Brain microvascular endothelial cell (primary cell): ENCODE results near the gene SLC25A25.

ENCODE experiments used
- DNase-seq: peaks from one replicate; pipeline ENCODE4 v3.0.0-alpha.2; 2020
- H3K27ac ChIP-seq: fragments of 250-450 bp; sonication (Bioruptor Pico); 2 replicates; pipeline ENCODE4 v1.5.1; 2020; ENCODE audit warnings: mild to moderate bottlenecking, moderate library complexity
- H3K27me3 ChIP-seq: fragments of 250-450 bp; sonication (Bioruptor Pico); replicated peaks from 2 replicates; pipeline ENCODE4 v1.5.1; 2020; ENCODE audit warnings: mild to moderate bottlenecking
- H3K36me3 ChIP-seq: fragments of 250-450 bp; sonication (Bioruptor Pico); replicated peaks from 2 replicates; pipeline ENCODE4 v1.5.1; 2020; ENCODE audit warnings: mild to moderate bottlenecking
- H3K4me3 ChIP-seq: 2 replicates; pipeline ENCODE4 v1.5.1; 2011; ENCODE audit warnings: low read depth, mild to moderate bottlenecking, control low read depth, low read length, moderate library complexity
- CTCF ChIP-seq: IDR thresholded peaks from 2 replicates; pipeline ENCODE4 v1.5.1; 2011; ENCODE audit warnings: low read depth, mild to moderate bottlenecking, moderate library complexity, low read length, control low read depth, inconsistent platforms; ENCODE audit errors: missing control alignments
- in situ Hi-C: cut with HindIII; loops from 2 replicates; pipeline ENCODE4 v1.10.0; 2017; ENCODE audit warnings: low sequenced_read_pairs, low pct_ligation_motif_present

SLC25A25 gene

GRCh38 chr9:128078504-128079434 lies 10.7 kb downstream of the SLC25A25 start:
- DNase-seq = peak; percentile 56
- no peak overlapping the region for H3K27ac ChIP-seq
- H3K4me3 ChIP-seq = no peak overlapping the region
- H3K36me3 ChIP-seq = no peaks in the 10 kb centered on the region
- H3K27me3 ChIP-seq = no peaks in the 10 kb centered on the region
- in situ Hi-C loops = no loop called here
- TF ChIP-seq CTCF = no peak

- no peak overlapping the region for H3K4me3 ChIP-seq
- H3K27me3 ChIP-seq = no peaks in the 10 kb centered on the region
- H3K36me3 ChIP-seq = no peaks in the 10 kb centered on the region
- no peak for DNase-seq
- in situ Hi-C loops = no loop called here
- no peak for TF ChIP-seq CTCF
- H3K27ac ChIP-seq = peak overlapping the region; percentile 92
Observed at GRCh38 chr9:128080206-128080605, 12.2 kb downstream of the SLC25A25 start.

GRCh38 chr9:128081056-128081455 lies 13.0 kb downstream of the SLC25A25 start:
- Histone ChIP-seq H3K27ac (peak overlapping the region; percentile 92), H3K4me3 (no peak overlapping the region), H3K27me3 (no peaks in the 10 kb centered on the region), H3K36me3 (no peaks in the 10 kb centered on the region)
- TF ChIP-seq CTCF = no peak
- in situ Hi-C loops = no loop called here
- peak; percentile 91 for DNase-seq

GRCh38 chr9:128082151-128082550 lies 14.1 kb downstream of the SLC25A25 start:
- Histone ChIP-seq H3K27ac (peak overlapping the region; percentile 92), H3K4me3 (no peak overlapping the region), H3K36me3 (no peaks in the 10 kb centered on the region), H3K27me3 (no peaks in the 10 kb centered on the region)
- TF ChIP-seq CTCF = no peak
- no peak for DNase-seq
- in situ Hi-C loops = no loop called here

GRCh38 chr9:128084746-128085145 lies 16.7 kb downstream of the SLC25A25 start:
- no peak overlapping the region for H3K4me3 ChIP-seq
- H3K36me3 ChIP-seq = no peaks in the 10 kb centered on the region
- H3K27ac ChIP-seq = no peak overlapping the region
- TF ChIP-seq CTCF = no peak
- in situ Hi-C loops = no loop called here
- no peak for DNase-seq
- no peaks in the 10 kb centered on the region for H3K27me3 ChIP-seq
